ENCODE data around the gene PSMB11.
A peak's percentile ranks its signal among the peaks of the same experiment; 100 is the strongest.

PSMB11 gene

DNA sequence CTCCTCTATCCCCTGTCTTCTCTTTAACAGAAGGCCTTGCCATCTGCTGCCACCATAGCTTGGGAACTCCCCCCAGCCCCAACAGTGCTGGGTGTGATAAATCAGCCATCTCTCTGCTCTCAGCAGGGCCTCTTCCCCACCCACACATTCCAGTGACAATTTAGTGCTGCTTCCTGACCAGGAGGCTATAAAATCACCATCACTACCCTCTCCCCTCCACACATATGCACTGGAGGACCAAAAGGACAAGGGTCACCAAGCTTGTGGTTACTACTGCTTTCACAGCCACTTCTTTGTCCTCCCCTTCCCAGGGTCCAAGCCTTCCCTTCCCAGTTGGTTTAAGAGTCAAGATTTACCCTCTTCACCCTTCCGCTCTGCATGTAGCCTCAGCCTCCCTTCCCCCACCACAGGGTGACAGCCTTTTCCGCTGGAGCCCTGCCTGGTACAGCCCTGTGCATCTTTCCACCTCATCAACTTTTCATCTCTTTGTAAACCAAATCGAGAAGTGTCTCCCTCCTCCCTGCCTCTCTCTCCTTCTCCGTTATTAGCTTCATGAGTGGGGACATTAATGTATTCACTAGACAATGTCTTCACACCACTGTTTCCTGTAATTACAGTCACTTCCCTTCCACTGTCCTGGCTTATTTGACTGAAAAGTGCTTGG lies 16.7 kb upstream of the PSMB11 start:
- TF ChIP-seq, protein P1, sequence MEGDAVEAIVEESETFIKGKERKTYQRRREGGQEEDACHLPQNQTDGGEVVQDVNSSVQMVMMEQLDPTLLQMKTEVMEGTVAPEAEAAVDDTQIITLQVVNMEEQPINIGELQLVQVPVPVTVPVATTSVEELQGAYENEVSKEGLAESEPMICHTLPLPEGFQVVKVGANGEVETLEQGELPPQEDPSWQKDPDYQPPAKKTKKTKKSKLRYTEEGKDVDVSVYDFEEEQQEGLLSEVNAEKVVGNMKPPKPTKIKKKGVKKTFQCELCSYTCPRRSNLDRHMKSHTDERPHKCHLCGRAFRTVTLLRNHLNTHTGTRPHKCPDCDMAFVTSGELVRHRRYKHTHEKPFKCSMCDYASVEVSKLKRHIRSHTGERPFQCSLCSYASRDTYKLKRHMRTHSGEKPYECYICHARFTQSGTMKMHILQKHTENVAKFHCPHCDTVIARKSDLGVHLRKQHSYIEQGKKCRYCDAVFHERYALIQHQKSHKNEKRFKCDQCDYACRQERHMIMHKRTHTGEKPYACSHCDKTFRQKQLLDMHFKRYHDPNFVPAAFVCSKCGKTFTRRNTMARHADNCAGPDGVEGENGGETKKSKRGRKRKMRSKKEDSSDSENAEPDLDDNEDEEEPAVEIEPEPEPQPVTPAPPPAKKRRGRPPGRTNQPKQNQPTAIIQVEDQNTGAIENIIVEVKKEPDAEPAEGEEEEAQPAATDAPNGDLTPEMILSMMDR (IDR thresholded peaks at IDR 0.05; ENCODE audit: insufficient read depth, low read length, missing control alignments) = no peak
- DNase-seq (ENCODE audit: low read depth, low spot score) = no peak
- CTCF ChIA-PET = interaction anchor here (0.6 to 3.2 kb wide), 8 partner anchors 13 to 95 kb away, joined by 3 to 17 read pairs (median 6); partner anchors contain the start of gene AJUBA
- no peak overlapping the region for H3K4me3 ChIP-seq (ENCODE audit: low read depth, low read length)
- POLR2A ChIA-PET = interaction anchor here (1.0 to 3.1 kb wide), 2 partner anchors 9 to 18 kb away, joined by 3 to 13 read pairs; no protein-coding TSS in a partner anchor

DNA sequence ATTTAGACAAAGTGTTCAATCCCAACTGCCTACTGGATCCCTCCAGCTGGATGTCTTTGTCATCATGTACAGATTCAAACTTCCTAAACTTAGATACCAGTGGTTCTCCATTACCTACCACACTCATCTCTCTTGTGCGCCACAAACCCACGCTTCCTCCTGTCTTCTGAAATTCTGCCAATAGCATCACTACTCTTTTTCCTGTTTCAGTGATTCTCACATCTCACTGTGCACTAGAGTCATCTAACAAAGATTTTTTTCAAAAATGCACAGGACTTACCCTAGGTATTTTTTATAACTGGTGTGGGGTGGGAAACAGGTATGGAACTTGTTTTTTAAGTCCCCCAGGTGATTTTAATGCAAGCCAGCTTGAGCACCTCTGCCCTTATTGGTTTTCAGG lies 13.2 kb upstream of the PSMB11 start:
- POLR2A ChIA-PET = no interaction called here
- TF ChIP-seq, protein P1 (IDR thresholded peaks at IDR 0.05; ENCODE audit: insufficient read depth, low read length, missing control alignments) = no peak
- CTCF ChIA-PET = interaction anchor here (0.7 to 2.0 kb wide), 9 partner anchors 13 to 80 kb away, joined by 3 to 9 read pairs (median 4); partner anchors contain the start of gene PSMB11
- DNase-seq (ENCODE audit: low read depth, low spot score) = no peak
- H3K4me3 ChIP-seq (ENCODE audit: low read depth, low read length) = no peak overlapping the region

DNA sequence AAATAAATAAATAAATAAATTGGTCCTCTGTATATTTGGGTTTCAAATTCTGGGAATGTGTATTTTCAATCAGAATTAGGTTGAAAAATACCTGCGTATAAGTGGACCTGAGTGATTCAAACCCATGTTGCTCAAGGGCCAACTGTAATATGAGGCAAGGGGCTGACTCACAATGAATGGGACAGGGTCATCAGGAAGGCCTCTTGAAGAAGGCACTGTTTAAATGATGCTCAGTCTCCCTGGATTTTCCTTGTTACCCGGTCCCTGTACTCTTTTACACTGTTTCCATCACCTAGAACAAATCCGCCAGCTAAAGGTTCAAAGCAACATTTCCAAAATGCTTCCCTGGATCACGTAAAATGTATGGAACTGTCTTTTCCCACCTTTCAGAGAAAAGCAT lies 11.1 kb upstream of the PSMB11 start:
- no peak overlapping the region for H3K4me3 ChIP-seq (ENCODE audit: low read depth, low read length)
- TF ChIP-seq, protein P1 (IDR thresholded peaks at IDR 0.05; ENCODE audit: insufficient read depth, low read length, missing control alignments) = no peak
- POLR2A ChIA-PET = no interaction called here
- CTCF ChIA-PET = interaction anchor here (0.6 to 1.8 kb wide), 5 partner anchors 10 to 46 kb away, joined by 3 to 8 read pairs (median 4); no protein-coding TSS in a partner anchor
- DNase-seq (ENCODE audit: low read depth, low spot score) = no peak

DNA sequence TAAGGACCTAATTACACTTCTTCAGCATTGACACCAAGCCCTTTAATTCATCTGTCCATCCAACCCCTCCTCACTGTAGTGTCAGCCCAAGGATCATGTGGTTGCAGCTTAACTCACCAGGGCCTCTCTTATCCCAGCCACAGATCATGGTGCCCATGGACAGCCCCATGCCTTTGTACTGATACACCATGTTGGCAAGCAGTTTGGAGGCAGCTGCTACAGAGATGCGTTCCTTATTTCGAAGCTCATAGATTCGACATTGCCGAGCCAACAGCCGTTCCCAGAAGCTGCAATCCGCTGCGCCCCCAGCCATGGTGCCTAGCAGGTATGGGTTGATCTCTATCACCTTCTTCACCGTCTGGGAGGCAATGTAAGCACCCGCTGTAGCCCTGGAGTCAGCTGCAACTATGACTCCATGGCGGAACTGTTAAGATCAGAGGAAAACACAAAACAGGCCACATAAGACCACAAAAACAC lies 8.7 kb upstream of the PSMB11 start:
- no peak overlapping the region for H3K4me3 ChIP-seq (ENCODE audit: low read depth, low read length)
- ChIA-PET POLR2A (no interaction called here), CTCF (interaction anchor here (0.6 to 2.4 kb wide), 11 partner anchors 9 to 76 kb away, joined by 3 to 16 read pairs (median 4); no protein-coding TSS in a partner anchor)
- TF ChIP-seq, protein P1 (IDR thresholded peaks at IDR 0.05; ENCODE audit: insufficient read depth, low read length, missing control alignments) = no peak
- no peak for DNase-seq (ENCODE audit: low read depth, low spot score)

DNA sequence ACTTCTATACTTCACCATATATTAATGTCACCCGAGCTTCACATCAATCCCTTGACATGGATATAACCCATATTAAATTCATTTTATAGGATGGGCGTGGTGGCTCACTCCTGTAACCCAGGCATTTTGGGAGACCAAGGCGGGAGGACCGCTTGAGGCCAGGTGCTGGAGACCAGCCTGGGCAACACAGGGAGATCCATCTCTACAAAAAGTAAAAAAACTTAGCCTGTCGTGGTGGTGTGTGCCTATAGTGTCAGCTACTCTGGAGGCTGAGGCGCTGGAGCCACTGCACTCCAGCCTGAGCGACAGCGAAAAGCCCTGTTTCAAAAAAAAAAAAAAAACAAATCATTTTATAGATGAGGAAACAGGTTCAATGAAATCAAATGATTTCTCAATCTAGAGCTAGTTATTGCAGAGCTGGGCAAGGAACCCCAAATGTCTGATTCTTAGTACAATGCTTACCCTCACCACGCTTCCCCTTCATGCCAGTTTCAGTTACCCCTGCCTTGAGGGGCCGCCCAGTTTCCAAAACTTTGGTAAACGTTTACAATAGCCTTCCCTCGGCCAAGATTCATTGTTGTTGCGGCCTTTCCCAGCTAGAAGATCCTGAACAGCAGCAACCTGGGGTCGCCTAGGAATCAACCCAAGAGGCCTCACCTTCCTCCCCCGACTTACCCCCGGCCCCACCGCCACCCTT lies 8.1 kb upstream of the PSMB11 start:
- TF ChIP-seq, protein P1 (IDR thresholded peaks at IDR 0.05; ENCODE audit: insufficient read depth, low read length, missing control alignments) = no peak
- ChIA-PET CTCF (interaction anchor here (0.7 to 2.4 kb wide), 11 partner anchors 10 to 76 kb away, joined by 3 to 16 read pairs (median 4); no protein-coding TSS in a partner anchor), POLR2A (interaction anchor here (0.6 to 1.0 kb wide), 3 partner anchors 9 to 74 kb away, joined by 3 read pairs; no protein-coding TSS in a partner anchor)
- H3K4me3 ChIP-seq (ENCODE audit: low read depth, low read length) = peak overlapping the region; percentile 92
- DNase-seq (ENCODE audit: low read depth, low spot score) = no peak

Measured in AG04449 (cell line).